ENCODE measurements around the gene SRRM1. TPM values are rescaled to one million over a fixed set of nuclear protein-coding genes. Genes with fewer than 3 reads are reported as not detected.
A peak's percentile ranks its signal among the peaks of the same experiment; 100 is the strongest.

The SRRM1 gene
- total and polyA plus RNA-seq, 8 donors = 86.4 to 213 (median 182) TPM

DNA sequence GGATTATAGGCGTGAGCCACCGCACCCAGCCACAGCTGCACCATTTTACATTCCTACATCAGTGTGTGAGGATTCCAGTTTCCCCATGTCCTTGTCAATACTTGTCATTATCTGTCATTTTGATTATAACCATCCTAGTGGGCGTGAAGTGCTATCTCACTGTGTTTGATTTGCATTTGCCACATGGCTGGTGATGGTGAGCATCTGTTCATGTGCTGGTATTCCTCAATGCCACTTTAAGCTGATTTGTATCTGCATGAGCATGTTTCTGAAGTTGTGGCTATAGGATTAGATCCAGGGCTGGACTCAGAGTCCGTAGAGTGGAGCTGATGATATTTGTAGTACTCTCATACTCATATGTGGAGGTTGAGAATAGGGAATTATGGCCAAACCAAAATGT is 36.6 kb downstream of the SRRM1 start:
- TF ChIP-seq, protein P1, sequence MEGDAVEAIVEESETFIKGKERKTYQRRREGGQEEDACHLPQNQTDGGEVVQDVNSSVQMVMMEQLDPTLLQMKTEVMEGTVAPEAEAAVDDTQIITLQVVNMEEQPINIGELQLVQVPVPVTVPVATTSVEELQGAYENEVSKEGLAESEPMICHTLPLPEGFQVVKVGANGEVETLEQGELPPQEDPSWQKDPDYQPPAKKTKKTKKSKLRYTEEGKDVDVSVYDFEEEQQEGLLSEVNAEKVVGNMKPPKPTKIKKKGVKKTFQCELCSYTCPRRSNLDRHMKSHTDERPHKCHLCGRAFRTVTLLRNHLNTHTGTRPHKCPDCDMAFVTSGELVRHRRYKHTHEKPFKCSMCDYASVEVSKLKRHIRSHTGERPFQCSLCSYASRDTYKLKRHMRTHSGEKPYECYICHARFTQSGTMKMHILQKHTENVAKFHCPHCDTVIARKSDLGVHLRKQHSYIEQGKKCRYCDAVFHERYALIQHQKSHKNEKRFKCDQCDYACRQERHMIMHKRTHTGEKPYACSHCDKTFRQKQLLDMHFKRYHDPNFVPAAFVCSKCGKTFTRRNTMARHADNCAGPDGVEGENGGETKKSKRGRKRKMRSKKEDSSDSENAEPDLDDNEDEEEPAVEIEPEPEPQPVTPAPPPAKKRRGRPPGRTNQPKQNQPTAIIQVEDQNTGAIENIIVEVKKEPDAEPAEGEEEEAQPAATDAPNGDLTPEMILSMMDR (IDR thresholded peaks at IDR 0.05) = no peak
- H3K4me3 ChIP-seq = no peak overlapping the region
- intact Hi-C loops (cut with DNase I) = loop anchor here (10.0 kb wide), 1 partner anchor 155 kb away; no protein-coding TSS in a partner anchor
- no peak overlapping the region for H3K27ac ChIP-seq
- peaks cover 0 to 24% of the 10 kb centered on the region in 2 donors for H3K36me3 ChIP-seq
- peaks cover 4 to 5% of the 10 kb centered on the region in 2 donors for H3K4me1 ChIP-seq
- no peaks in the 10 kb centered on the region for H3K27me3 ChIP-seq
- DNase-seq = no peak
- no peak for ATAC-seq
- H3K9me3 ChIP-seq = no peaks in the 10 kb centered on the region

- DNase-seq (no peak), ATAC-seq (peak; percentile 76)
- intact Hi-C loops (cut with DNase I) = loop anchor here (10.0 kb wide), 1 partner anchor 151 kb away; no protein-coding TSS in a partner anchor
- H3K36me3 ChIP-seq = no peaks in the 10 kb centered on the region
- H3K9me3 ChIP-seq = no peaks in the 10 kb centered on the region
- H3K27me3 ChIP-seq = no peaks in the 10 kb centered on the region
- H3K4me1 ChIP-seq = peaks cover 5 to 10% of the 10 kb centered on the region in 2 donors
- TF ChIP-seq, protein P1 (IDR thresholded peaks at IDR 0.05) = no peak
- no peak overlapping the region for H3K4me3 ChIP-seq
- H3K27ac ChIP-seq = no peak overlapping the region
These were observed 40.6 kb downstream of the SRRM1 start for GRCh38 chr1:24683713-24684162.

GRCh38 chr1:24688033-24688432 is 44.9 kb downstream of the SRRM1 start:
- intact Hi-C loops (cut with DNase I) = loop anchor here (10.0 kb wide), 1 partner anchor 147 kb away; no protein-coding TSS in a partner anchor
- H3K36me3 ChIP-seq = no peaks in the 10 kb centered on the region
- H3K9me3 ChIP-seq = no peaks in the 10 kb centered on the region
- peaks cover 5 to 13% of the 10 kb centered on the region in 2 donors for H3K4me1 ChIP-seq
- TF ChIP-seq, protein P1 (IDR thresholded peaks at IDR 0.05) = no peak
- no peak for ATAC-seq
- no peak for DNase-seq
- H3K27me3 ChIP-seq = no peaks in the 10 kb centered on the region
- H3K27ac ChIP-seq = no peak overlapping the region
- no peak overlapping the region for H3K4me3 ChIP-seq

DNA sequence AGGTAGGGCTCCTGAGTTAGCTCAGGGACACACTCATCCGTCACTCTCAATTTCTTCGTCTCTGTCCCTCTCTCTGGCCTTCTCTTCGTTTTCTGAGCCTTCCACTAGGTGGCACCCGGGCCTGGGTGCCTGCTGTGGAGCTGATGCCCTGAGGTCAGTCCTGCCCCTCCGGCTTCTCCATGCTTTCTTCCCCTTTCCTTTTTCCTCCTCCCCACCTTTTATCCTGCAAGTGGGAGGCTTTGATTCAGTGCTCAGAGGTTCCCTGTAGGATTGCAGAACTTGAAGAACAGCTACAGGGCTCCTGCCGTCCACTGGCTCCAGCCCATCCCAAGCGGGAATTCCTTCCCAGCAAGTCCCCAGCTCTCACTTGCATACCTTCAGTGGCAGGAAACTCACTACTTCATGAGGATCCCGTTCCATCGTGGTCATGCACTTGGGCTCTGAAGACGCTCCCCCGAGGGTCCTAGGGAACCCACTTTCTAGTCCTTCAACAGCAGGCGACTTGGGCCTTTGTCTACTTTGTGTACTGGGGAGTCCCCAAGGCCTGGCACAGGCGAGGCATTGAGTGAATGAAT is 45.6 kb downstream of the SRRM1 start:
- TF ChIP-seq, protein P1 (IDR thresholded peaks at IDR 0.05) = peak; percentile 77 to 81
- DNase-seq = peak; percentile 66 to 86 (median 74)
- H3K27ac ChIP-seq = no peak overlapping the region
- H3K4me3 ChIP-seq = no peak overlapping the region
- H3K27me3 ChIP-seq = no peaks in the 10 kb centered on the region
- peak; percentile 96 for ATAC-seq
- H3K9me3 ChIP-seq = no peaks in the 10 kb centered on the region
- H3K4me1 ChIP-seq = peaks cover 0 to 14% of the 10 kb centered on the region in 2 donors
- H3K36me3 ChIP-seq = no peaks in the 10 kb centered on the region
- intact Hi-C loops (cut with DNase I) = loop anchor here (10.0 kb wide), 1 partner anchor 146 kb away; no protein-coding TSS in a partner anchor

GRCh38 chr1:24691051-24691450 is 47.9 kb downstream of the SRRM1 start:
- intact Hi-C loops (cut with DNase I) = no loop called here
- H3K4me1 ChIP-seq = peaks cover 16 to 38% of the 10 kb centered on the region in 2 donors
- no peak overlapping the region for H3K4me3 ChIP-seq
- TF ChIP-seq, protein P1 (IDR thresholded peaks at IDR 0.05) = no peak
- no peaks in the 10 kb centered on the region for H3K27me3 ChIP-seq
- ATAC-seq = no peak
- H3K27ac ChIP-seq = no peak overlapping the region
- DNase-seq = peak in 1 of 4 donors; percentile 52
- no peaks in the 10 kb centered on the region for H3K36me3 ChIP-seq
- H3K9me3 ChIP-seq = no peaks in the 10 kb centered on the region

Data from left lung (tissue), 10 donors.